Pancreas (tissue), 10 donors: ENCODE measurements around the gene AKAP9. TPM values are rescaled to one million over a fixed set of nuclear protein-coding genes. Genes with fewer than 3 reads are reported as not detected.
A peak's percentile ranks its signal among the peaks of the same experiment; 100 is the strongest.

ENCODE experiments used
- ATAC-seq, 4 donors: fragments of 200-7000 bp; cut with Tn5 transposase; one replicate each; pipeline versions ENCODE4 v1.8.0 to v1.9.1; 2020; ENCODE audit warnings: mild to moderate bottlenecking in 4 of 4, moderate library complexity in 4 of 4
- DNase-seq, 6 donors: peaks; one replicate each; pipeline ENCODE4 v3.0.0-alpha.2; 2020
- FAIRE-seq: peaks from 2 replicates; lab custom pipeline; 2012; peaks lifted over from hg19 to GRCh38; lab: Jason Lieb, UNC
- H3K27ac ChIP-seq, 4 donors: fragments of 200-600 bp; sonication (generic); 1 replicate in 3 of 4; 2 replicates in 1 of 4; pipeline versions ENCODE4 v1.5.0 to v1.8.0; 2020
- H3K27me3 ChIP-seq, 4 donors: fragments of 200-600 bp; one replicate each; pipeline ENCODE4 v1.8.0; 2021
- H3K36me3 ChIP-seq, 3 donors: fragments of 200-600 bp; sonication (generic) in 1 of 3; one replicate each; pipeline versions ENCODE4 v1.5.0 to v1.8.0; 2020 to 2021
- H3K4me1 ChIP-seq, 3 donors: fragments of 200-600 bp; one replicate each; pipeline ENCODE4 v1.8.0; 2021
- H3K4me3 ChIP-seq, 4 donors: fragments of 200-600 bp; sonication (generic) in 2 of 4; one replicate each; pipeline versions ENCODE4 v1.5.0 to v1.8.0; 2020 to 2021
- H3K9me3 ChIP-seq, 4 donors: fragments of 200-600 bp; one replicate each; pipeline ENCODE4 v1.8.0; 2021
- CTCF ChIP-seq, 4 donors: fragments of 200-600 bp; sonication (generic) in 3 of 4; IDR thresholded peaks; one replicate each; pipeline versions ENCODE4 v1.5.0 to v1.8.0; 2021; ENCODE audit warnings: antibody characterized with exemption in 4 of 4
- WGBS, 2 donors: extraction: QIAGEN DNeasy Blood & Tissue Kit; methylation state at CpG; one replicate each; pipeline ENCODE4 v1.1.7; 2013; 5-methylcytosine and 5-hydroxymethylcytosine counted together
- intact Hi-C, 3 donors: fragments of 100-400 bp; cut with DNase I; formaldehyde crosslinking; loops; one replicate each; pipeline versions ENCODE4 v1.11.1 to v1.14.2; 2022
- polyA plus RNA-seq, 2 donors: library from polyadenylated mRNA; stranded (reverse); fragments of 200-250 nt; gene quantifications; one replicate each; pipeline ENCODE4 v1.2.3, GENCODE V29; 2013
- total RNA-seq, 6 donors: library from RNA; stranded (reverse); fragmentation: NEBNext Ultra II Directional in 4 of 6; extraction: Animal tissue kit (Norgen Biotek cat#: 25700) in 4 of 6; gene quantifications; one replicate each; pipeline versions ENCODE4 v1.2.1 to v1.2.4, GENCODE V29; 2021 to 2023
- donor health status: healthy with polysubstance abuse.
- donor health status: DM: no; HTN: no; CAD: no; lungs with moderate emphysema.
- donor health status: DM: no; HTN: no; CAD: no.
- donor health status: control.
- donor health status: control.
- donor health status: Bipolar disorder and iron deficiency.
- donor health status: DM: yes; HTN: yes; CAD: no.
- donor health status: DM: no; HTN: no; CAD: no.
- donor health status: DM: no; HTN: no; CAD: no.
- donor health status: DM: yes; HTN: yes; CAD: no.

The AKAP9 gene
- total and polyA plus RNA-seq, 8 donors: 17.8 to 60.4 (median 42.8) TPM

- 87 to 92% methylated on average over 5 of the region's 5 CpGs for WGBS, 2 donors
- no peak for FAIRE-seq
- Histone ChIP-seq H3K4me3 (no peak overlapping the region), H3K36me3 (peaks cover 0 to 11% (median 0%) of the 10 kb centered on the region in 3 donors), H3K27ac (no peak overlapping the region), H3K9me3 (no peaks in the 10 kb centered on the region), H3K27me3 (no peaks in the 10 kb centered on the region), H3K4me1 (peaks cover 0 to 15% (median 4%) of the 10 kb centered on the region in 3 donors)
- TF ChIP-seq CTCF (IDR thresholded peaks at IDR 0.05): no peak
- ATAC-seq: no peak
- DNase-seq: no peak
- intact Hi-C loops: loop anchor here in 1 of 3 donors (10.0 kb wide), 1 partner anchor 314 kb away; the partner anchor contains the start of gene GATAD1
These were observed 190.4 kb downstream of the AKAP9 start for GRCh38 chr7:92131093-92131492.

- H3K27me3 ChIP-seq: no peaks in the 10 kb centered on the region
- no peak overlapping the region for H3K4me3 ChIP-seq
- no peak for TF ChIP-seq CTCF (IDR thresholded peaks at IDR 0.05)
- H3K9me3 ChIP-seq: no peaks in the 10 kb centered on the region
- no peak for ATAC-seq
- WGBS, 2 donors: 49 to 56% methylated on average over 4 of the region's 4 CpGs
- no peak for DNase-seq
- no peak for FAIRE-seq
- peaks cover 0 to 11% (median 0%) of the 10 kb centered on the region in 3 donors for H3K36me3 ChIP-seq
- H3K27ac ChIP-seq: no peak overlapping the region
- intact Hi-C loops: loop anchor here in 1 of 3 donors (10.0 kb wide), 1 partner anchor 313 kb away; the partner anchor contains the start of gene GATAD1
- peaks cover 0 to 15% (median 4%) of the 10 kb centered on the region in 3 donors for H3K4me1 ChIP-seq
These were observed 191.2 kb downstream of the AKAP9 start for GRCh38 chr7:92131764-92132330.

- Histone ChIP-seq H3K36me3 (peaks cover 0 to 5% (median 0%) of the 10 kb centered on the region in 3 donors), H3K27me3 (no peaks in the 10 kb centered on the region), H3K4me1 (peaks cover 0 to 15% (median 4%) of the 10 kb centered on the region in 3 donors), H3K27ac (peak overlapping the region; percentile 92 to 98 (median 95)), H3K9me3 (no peaks in the 10 kb centered on the region), H3K4me3 (peak overlapping the region; percentile 62 to 99 (median 85))
- ATAC-seq (peak; percentile 0 to 6 (median 3)), DNase-seq (peak in 1 of 6 donors; percentile 18), FAIRE-seq (no peak)
- WGBS, 2 donors: 29 to 32% methylated on average over 15 of the region's 15 CpGs
- no peak for TF ChIP-seq CTCF (IDR thresholded peaks at IDR 0.05)
- intact Hi-C loops: loop anchor here in 1 of 3 donors (10.0 kb wide), 1 partner anchor 312 kb away; the partner anchor contains the start of gene GATAD1
These were observed 192.6 kb downstream of the AKAP9 start for GRCh38 chr7:92133133-92133736.

GRCh38 chr7:92133737-92134270 lies 193.1 kb downstream of the AKAP9 start:
- H3K36me3 ChIP-seq: peaks cover 0 to under 1% (median 0%) of the 10 kb centered on the region in 3 donors
- peak overlapping the region; percentile 62 to 99 (median 85) for H3K4me3 ChIP-seq
- H3K9me3 ChIP-seq: no peaks in the 10 kb centered on the region
- peaks cover 0 to 15% (median 4%) of the 10 kb centered on the region in 3 donors for H3K4me1 ChIP-seq
- no peaks in the 10 kb centered on the region for H3K27me3 ChIP-seq
- 0 to 1% methylated on average over 42 of the region's 42 CpGs for WGBS, 2 donors
- H3K27ac ChIP-seq: peak overlapping the region; percentile 92 to 98 (median 95)
- ATAC-seq: peak; percentile 49 to 61 (median 56)
- peak; percentile 61 to 77 (median 76) for TF ChIP-seq CTCF (IDR thresholded peaks at IDR 0.05)
- peak; percentile 48 to 86 (median 76) for DNase-seq
- intact Hi-C loops: loop anchor here in 1 of 3 donors (10.0 kb wide), 1 partner anchor 311 kb away; the partner anchor contains the start of gene GATAD1
- FAIRE-seq: no peak
